SK-MEL-5 (cell line): ENCODE results near the gene INTS14. TPM values are rescaled to one million over a fixed set of nuclear protein-coding genes. Genes with fewer than 3 reads are reported as not detected.

ENCODE experiments used
- DNase-seq: peaks from one replicate; pipeline ENCODE4 v3.0.0-alpha.2; 2016; ENCODE audit warnings: low read depth, low spot score
- in situ Hi-C: cut with HindIII; loops from 2 replicates; pipeline ENCODE4 v1.10.0; 2016; ENCODE audit warnings: low sequenced_read_pairs, high pct_unique_total_duplicates, low pct_unique_long_range_greater_than_20kb
- total RNA-seq: library from RNA; depleted of rRNA; stranded (reverse); fragments of >200 nt; shearing (Covaris generic); gene quantifications from 2 replicates; pipeline ENCODE4 v1.2.3, GENCODE V29; 2014

Gene INTS14
- total RNA-seq, 1 experiment from 2014 or later, result 27.3 TPM

DNA sequence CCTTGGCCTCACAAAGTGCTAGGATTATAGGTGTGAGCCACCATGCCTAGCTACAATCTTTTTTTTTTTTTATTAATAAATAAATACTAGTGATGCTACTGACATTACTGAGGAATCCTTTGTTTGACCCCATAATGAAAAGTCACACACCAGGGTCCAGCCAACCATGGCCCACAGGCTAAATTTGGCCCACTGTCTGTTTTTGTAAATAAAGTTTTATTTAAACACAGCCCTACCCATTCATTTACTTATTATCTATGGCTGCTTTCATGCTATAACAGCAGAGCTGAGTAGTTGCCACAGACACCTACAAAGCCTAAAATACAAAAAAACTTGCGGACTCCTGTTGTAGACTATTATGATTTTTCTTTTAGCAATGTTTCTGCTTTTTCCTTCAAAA lies 7.4 kb downstream of the INTS14 start:
- in situ Hi-C loops, result no loop called here

DNA sequence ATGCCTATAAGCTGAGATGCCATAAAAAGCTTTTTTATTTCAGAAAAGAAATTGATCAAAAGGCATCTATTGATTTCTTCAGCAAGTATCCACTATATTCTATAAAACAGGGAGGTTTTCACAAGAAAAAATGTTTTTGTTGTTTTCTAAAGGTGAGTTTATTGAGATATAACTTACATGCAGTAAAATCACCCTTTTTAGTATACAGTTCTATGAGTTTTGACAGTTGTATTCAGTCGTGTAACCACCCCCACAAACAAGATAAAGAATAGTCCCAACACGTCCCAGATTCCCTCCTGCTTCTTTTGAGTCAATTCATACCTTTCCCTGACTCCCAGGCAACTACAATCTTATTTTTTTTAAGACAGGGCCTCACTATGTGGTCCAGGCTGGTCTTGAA lies 7.8 kb downstream of the INTS14 start:
- no peak for DNase-seq
- in situ Hi-C loops, result no loop called here

More for the DNA sequence above, 7.4 kb downstream of the INTS14 start:
- DNase-seq, result no peak

DNA sequence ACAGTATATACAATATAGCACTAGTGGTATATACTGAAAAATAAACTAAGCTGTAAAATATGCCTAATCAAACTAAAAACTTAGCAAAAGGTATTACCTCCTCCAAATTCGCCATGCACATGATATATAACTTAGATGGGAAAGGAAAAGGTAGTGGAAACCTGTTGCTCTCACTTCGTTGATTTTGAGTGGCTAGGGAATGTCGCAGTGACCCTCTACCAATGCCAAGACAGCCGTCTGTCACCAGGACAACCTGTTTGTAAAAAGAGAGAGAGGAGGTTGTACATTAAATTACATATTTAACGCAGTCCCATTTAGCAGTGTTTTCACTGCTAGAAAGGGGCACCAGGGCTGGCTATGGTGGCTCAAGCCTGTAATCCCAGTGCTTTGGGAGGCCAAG lies 11.3 kb downstream of the INTS14 start:
- no peak for DNase-seq
- in situ Hi-C loops, result no loop called here

DNA sequence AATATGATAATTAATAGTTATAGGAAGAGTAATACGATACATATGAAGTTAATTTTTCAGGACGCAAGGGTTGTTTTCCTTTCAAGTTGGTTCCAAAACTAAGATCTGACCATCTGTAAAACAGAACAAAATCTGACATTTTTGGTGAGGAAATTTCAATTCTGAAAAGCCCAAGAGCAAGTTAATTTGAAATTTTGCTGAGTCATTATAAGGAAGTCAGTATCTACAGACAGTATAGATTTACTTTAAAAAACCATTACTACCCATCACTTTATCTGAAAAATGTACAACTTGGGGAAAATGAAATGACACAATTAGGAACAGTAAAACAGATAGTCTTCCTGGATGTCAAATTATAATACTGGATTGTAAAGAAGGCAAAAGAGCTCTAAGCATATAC lies 12.5 kb downstream of the INTS14 start:
- in situ Hi-C loops, result no loop called here
- DNase-seq, result no peak

DNA sequence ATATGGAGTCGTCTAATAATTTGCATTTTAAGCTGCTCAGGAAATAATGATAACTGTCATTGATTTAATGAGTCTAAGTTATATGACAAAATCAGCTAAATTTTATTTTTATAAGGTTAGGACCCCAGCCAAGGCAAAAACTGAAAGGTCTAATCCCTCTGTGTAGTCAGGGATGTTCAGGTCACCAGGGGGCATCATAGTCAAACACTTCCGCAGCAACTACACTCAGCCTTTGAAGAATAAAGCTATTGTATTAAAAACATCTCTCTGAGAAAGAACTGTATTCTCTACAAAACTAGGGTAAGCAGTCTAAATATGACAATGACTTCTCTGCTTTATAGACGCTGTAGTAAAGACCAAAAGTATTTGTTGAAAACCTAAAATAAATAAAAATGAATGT lies 15.0 kb downstream of the INTS14 start:
- in situ Hi-C loops, result no loop called here
- peak; percentile 78 for DNase-seq

DNA sequence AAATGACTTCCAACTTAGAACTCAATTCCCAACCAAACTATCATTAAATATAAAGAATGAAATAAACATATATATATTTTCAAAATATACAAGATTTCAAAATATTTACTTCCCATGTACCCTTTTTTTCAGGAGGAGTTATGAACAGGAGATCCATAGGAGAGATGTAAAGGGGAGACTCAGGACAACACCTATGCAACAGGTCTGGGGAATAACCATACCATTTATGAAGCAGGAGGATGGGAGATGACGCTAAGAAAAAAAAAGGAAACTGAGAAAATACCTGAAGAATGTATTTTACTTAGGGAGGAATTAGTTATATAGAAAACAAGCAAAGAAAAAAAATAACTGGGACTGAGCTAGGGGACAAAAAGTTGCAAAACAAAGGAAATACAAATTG lies 23.8 kb downstream of the INTS14 start:
- no peak for DNase-seq
- in situ Hi-C loops, result no loop called here

DNA sequence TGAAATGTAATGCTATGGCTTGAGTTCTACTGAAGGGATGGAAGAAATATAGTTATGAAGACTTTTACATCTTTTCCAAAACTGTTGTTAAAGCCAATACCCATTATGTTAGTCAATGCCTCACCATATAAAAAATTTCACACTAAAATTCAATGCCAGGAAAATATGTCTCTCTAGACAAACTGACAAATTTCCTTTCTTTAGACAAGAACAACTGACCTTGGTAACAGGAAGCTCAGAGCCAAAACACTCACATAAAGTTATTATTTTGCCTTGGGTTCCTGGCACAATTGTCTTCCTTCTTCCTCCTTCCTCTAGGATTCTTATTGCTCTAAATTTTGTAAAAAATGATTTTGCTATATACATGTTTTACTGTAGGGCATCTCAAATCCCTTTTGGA lies 26.7 kb downstream of the INTS14 start:
- in situ Hi-C loops, result no loop called here

DNA sequence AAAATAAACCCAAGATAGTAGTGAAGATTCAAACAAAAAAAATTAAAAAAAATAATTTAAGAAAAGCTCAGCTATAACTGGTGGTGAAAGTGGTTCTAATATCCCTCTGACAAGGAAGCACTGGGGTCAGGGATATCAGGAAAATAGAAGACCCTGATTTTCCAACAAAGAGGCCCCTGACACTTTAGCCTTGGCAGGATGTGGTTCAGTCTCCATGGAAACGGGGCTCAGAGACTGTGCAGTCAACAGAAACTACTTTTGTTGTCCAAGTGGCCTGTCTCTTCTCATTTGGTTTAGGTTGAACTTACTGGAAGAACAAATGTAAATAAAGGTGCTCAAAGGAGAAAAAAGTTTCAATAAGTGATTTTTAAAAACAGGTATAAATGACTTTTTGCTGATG lies 27.2 kb downstream of the INTS14 start:
- peak; percentile 81 for DNase-seq
- in situ Hi-C loops, result no loop called here

More for the DNA sequence above, 26.7 kb downstream of the INTS14 start:
- DNase-seq, result no peak

DNA sequence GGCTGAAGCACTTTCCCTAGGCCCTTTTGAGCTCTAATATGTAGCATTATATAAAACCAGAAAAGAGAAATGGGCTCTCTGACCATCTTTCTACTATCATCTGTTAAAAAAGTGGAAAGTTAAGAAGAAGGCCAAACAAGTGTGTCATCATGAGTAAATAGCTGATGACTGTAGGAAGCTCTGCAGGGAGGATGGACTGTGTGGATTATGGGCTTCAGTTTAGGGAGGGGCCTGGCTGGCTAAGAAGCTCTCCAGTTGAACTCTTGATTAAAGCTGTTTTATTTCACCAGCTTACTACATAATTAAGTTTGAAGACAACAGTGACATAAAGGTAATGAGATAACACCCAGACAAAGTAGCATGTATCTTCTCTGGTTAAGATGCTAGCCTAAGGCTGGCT lies 30.6 kb downstream of the INTS14 start:
- DNase-seq, result no peak
- in situ Hi-C loops, result no loop called here

DNA sequence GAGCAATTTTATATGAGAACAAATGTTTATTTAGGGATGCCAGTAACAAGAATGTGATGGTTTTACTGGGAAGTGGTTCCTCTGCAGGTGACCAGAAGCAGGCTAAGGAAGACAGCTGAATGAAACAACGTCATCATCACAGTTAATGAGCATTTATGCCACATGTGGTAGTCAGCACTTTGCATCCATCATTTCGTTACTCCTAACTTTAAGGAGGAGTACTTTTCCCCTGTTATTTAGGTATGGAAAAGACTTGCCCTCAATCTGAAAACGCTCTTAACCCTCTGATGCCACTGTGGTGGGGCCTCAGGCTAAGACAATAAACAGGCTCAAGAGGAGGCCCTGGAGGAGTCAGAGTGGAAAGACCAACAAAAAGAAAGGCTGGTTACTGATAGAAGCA lies 31.2 kb downstream of the INTS14 start:
- no peak for DNase-seq
- in situ Hi-C loops, result no loop called here

DNA sequence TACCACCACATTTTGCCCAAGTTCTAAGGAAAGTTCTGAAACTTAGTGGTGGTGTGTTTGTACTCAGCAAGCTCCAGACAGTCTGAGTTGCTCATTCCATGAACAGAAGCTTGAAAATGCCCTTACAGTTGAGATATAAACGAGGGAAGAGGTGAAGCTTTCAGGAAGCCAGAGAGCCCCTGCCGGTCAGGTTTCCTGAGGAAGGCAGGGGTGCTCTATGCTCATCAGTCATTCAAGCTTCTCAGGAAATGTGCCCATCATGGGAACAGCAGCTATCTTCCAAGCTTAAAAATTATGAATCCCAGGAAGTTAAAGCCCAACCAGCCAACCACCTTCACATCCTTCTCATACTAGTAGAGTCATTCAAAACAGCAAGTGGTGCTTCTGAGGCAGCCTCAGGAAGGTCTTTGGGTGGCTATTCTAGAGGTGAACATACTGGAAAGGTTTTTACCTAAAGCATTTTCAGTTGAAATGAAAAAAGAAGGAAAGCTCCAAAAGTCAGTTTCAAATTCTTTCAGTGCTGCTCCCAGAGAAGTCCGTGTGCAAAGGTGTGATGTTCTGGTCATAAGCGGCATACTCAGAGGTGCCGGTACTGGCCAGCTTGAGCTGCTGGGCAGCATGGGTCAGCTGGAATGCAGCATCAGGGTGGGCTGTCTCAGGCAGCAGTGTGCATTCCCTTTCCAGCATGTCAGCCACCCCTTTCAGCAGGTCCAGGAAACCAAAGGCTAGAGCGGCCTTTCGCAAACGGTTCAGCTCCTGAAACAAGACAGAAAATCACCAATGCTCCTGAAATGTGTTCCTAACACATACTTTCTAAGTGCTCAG lies 31.8 kb downstream of the INTS14 start:
- DNase-seq, result no peak
- in situ Hi-C loops, result no loop called here

DNA sequence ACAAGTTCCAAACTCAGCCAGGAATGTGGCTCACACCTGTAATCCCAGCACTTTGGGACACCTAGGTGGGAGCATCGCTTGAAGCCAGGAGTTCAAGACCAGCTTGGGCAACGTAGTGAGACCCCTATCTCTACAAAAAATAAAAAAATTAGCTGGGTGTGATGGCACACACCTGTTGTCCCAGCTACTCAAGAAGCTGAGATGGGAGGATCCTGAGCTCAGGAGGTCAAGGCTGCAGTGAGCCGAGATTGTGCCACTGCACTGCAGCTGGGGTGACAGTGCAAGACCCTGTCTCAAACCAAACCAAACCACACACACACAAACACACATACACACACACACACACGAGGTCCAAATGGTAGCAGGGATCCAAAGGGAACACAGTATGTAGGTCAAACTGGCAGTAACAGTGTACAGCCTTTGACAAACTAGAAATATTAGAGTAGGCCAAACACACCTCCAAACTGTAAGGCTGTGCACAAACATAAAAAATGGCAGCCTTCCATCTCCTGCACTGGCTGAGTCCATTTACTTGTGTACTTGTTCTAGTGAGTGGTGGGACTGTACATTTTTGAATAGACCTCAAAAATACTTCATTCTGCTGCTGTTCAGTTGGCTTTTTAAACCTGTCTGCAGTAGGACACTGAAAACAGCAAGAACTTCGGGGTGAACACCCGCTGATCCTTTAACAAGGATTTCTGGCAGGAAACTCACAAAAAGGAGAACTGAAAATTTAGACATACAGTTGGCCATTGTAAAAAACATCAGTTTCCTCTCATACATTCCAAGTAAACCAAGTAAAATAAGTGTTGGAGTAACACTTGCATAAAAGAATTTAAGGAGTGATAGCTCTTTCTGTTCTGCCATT lies 33.6 kb downstream of the INTS14 start:
- in situ Hi-C loops, result no loop called here
- no peak for DNase-seq

DNA sequence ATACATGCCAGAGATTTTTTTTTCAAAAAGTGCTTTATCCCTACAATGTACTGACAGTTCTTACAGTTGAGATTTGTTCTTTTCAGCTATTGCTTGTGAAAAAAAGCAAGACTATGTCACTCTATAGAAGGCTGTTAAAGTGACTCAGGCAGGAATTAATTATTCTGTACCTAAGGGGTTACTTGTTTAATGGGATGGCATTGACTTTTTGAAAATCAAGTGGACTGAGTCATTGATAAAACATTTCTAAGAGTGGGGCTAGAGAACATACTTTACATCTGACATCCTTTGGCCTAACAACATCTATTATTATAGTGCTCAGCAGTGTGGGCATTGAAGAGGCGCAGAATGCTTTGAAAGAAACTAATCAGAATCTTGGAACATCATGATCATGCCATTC lies 34.3 kb downstream of the INTS14 start:
- no peak for DNase-seq
- in situ Hi-C loops, result no loop called here

DNA sequence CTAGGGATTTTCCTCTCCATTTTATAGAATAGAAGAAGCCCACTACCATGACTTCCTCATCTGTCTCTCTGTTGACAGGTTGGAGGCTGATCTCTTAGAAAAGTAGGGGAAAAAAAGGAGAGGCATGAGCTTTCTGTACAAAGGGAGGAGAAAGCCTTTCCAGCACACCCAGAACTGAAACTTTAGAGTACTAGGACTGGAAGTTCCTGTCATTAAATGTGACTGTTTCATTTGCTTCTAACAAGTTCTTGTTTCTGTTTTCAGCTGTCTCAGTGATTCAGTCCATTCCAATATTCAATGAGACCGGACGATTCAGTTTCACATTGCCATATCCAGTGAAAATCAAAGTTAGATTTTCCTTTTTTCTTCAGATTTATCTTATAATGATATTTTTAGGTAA lies 39.0 kb downstream of the INTS14 start:
- in situ Hi-C loops, result loop anchor here (25.0 kb wide), 1 partner anchor 110 kb away; no protein-coding TSS in a partner anchor
- DNase-seq, result no peak

DNA sequence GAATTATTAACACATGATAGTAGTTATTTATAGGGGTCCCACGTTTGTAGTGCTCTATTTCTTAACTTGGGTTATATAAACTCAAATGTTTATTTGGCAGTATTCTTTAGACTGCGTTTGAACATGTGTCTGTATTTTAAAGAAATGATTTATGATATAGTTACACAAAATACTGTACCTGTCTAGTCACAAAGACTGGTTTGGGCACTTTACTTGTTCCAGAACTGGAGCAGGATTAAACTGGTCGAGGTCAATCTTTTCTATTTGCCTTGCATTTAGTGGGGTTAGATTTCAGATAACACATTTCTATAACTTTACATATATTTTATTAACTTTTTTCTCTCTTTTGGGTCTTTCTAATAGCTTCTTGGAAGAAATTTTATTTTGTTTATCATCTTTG lies 41.2 kb downstream of the INTS14 start:
- in situ Hi-C loops, result loop anchor here (25.0 kb wide), 1 partner anchor 107 kb away; no protein-coding TSS in a partner anchor
- no peak for DNase-seq

DNA sequence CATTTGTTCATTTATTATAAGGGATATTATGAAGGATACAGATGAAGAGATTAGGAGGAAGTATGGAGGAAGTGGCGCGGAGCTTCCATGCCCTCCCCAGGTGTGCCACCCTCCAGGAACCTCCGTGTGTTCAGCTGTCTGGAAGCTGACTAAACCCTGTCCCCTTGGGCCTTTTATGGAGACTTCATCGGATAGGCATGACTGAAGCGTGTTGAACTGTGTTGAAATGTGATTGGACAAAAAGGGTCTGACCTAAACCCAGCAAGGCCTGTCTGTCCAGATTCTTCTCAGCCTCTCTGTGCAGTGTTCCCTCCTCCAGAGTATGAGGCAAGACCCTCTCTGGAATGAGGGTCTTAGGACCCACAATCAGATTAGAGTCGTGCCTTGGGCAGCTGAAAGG lies 49.0 kb downstream of the INTS14 start:
- DNase-seq, result no peak
- in situ Hi-C loops, result loop anchor here (25.0 kb wide), 1 partner anchor 100 kb away; no protein-coding TSS in a partner anchor

DNA sequence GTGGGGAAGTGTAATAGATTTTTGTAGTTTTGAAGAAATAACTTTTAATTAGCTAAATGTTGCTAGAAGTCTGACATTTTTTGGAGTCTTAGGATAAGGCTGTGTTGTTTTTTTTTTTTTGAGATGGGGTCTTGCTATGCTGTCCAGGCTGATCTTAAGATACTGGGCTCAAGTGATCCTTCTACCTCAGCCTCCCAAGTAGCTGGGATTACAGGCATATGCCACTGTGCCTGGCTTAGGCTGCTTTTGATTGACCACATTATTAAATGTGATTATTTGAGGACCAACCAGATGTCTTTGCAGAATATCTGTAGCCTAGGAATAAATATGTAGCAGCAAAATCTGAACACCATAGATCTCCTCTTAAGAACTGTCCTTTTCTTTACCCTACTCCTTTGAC lies 51.0 kb downstream of the INTS14 start:
- DNase-seq, result no peak
- in situ Hi-C loops, result loop anchor here (25.0 kb wide), 1 partner anchor 98 kb away; no protein-coding TSS in a partner anchor

DNA sequence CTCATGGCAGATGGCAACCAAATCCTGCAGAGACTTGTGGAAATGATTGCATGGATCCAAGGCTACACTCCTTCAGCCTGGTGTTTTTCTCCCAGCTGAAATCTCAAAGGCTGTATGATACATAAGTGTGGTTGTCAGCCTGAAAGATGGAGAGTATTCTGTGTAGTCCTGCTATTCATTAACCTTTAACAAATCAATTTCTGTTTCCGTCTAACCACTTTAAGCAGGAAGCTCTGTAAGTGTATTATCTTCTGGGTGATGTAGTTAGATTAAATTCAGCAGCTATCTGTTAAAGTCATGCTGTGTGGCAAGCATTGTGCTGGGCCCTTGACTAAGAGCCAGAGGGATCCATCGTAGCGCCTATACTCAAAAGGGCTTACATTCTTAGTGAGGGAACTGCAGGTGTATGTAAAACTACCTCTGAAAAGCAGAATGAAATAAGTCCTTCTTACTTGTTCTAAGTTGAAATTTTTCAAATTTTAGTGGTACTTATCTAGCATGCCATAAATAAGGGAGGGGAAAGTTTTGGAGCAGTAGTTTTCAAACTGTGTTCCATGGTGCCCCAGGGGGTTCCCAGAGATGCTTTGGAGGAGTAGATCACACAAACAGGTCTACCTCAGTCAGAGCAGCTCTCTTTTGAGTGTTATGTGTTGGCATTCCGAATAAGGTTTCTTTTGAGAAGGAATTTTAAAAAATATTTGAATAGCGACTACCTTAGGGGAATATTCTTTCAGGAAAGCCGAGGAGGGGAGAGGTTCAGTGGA lies 51.8 kb downstream of the INTS14 start:
- in situ Hi-C loops, result loop anchor here (25.0 kb wide), 1 partner anchor 97 kb away; no protein-coding TSS in a partner anchor
- no peak for DNase-seq
